Medulla oblongata (tissue), 1 donor: ENCODE results near the gene CYP2R1.
"Not testable (repeated sequence)": the region's sequence is repeated elsewhere in the genome, so short reads cannot be mapped to it uniquely, and the experiment has no call there.

Experiments used
- DNase-seq: peaks from one replicate; pipeline ENCODE4 v3.0.0-alpha.2; 2015; ENCODE audit errors: extremely low spot score

CYP2R1 gene

GRCh38 chr11:14892577-14892976 is 546 bp upstream of the CYP2R1 start:
- DNase-seq, result no peak

GRCh38 chr11:14891143-14892035 is 642 bp downstream of the CYP2R1 start:
- peak; percentile 86 for DNase-seq

- DNase-seq, result no peak
Measured at GRCh38 chr11:14886513-14886912, 5.5 kb downstream of the CYP2R1 start.

- DNase-seq, result no peak
Measured at GRCh38 chr11:14884667-14885273, 7.3 kb downstream of the CYP2R1 start.

- DNase-seq, result not testable (repeated sequence)
Measured at GRCh38 chr11:14883683-14884082, 8.3 kb downstream of the CYP2R1 start.

GRCh38 chr11:14882196-14882595 is 9.8 kb downstream of the CYP2R1 start:
- DNase-seq, result no peak

GRCh38 chr11:14881576-14882193 is 10.3 kb downstream of the CYP2R1 start:
- no peak for DNase-seq

- no peak for DNase-seq
Measured at GRCh38 chr11:14875163-14875562, 16.9 kb downstream of the CYP2R1 start.

- peak; percentile 16 for DNase-seq
Measured at GRCh38 chr11:14873632-14874031, 18.4 kb downstream of the CYP2R1 start.

- DNase-seq, result no peak
Measured at GRCh38 chr11:14872032-14872431, 20.0 kb downstream of the CYP2R1 start.

- DNase-seq, result not testable (repeated sequence)
Measured at GRCh38 chr11:14863775-14864174, 28.3 kb downstream of the CYP2R1 start.

GRCh38 chr11:14861680-14862079 is 30.4 kb downstream of the CYP2R1 start:
- no peak for DNase-seq

- no peak for DNase-seq
Measured at GRCh38 chr11:14860511-14860910, 31.5 kb downstream of the CYP2R1 start.

- DNase-seq, result no peak
Measured at GRCh38 chr11:14858404-14858803, 33.6 kb downstream of the CYP2R1 start.

GRCh38 chr11:14857621-14858020 is 34.4 kb downstream of the CYP2R1 start:
- DNase-seq, result no peak

GRCh38 chr11:14855890-14856289 is 36.1 kb downstream of the CYP2R1 start:
- no peak for DNase-seq

GRCh38 chr11:14854057-14854456 is 38.0 kb downstream of the CYP2R1 start:
- no peak for DNase-seq

GRCh38 chr11:14852571-14853177 is 39.4 kb downstream of the CYP2R1 start:
- DNase-seq, result no peak

GRCh38 chr11:14842002-14842401 is 50.0 kb downstream of the CYP2R1 start:
- DNase-seq, result no peak

- DNase-seq, result no peak
Measured at GRCh38 chr11:14835496-14836492, 56.2 kb downstream of the CYP2R1 start.
